Stimulated activated CD4-positive, alpha-beta T cell treated with anti-CD3 and anti-CD28 coated beads, Interleukin-15, amount 100 ng/mL, for 1 hour (primary cell): ENCODE results near the gene COG2.
"Not testable (repeated sequence)": the region's sequence is repeated elsewhere in the genome, so short reads cannot be mapped to it uniquely, and the experiment has no call there.

Experiments used
- DNase-seq, 2 donors: peaks; one replicate each; pipeline ENCODE4 v3.0.0-alpha.2; 2020; ENCODE audit warnings: low read depth in 1 of 2, low spot score in 1 of 2

Gene COG2

GRCh38 chr1:230713547-230713914 is 71.2 kb downstream of the COG2 start:
- DNase-seq = no peak

GRCh38 chr1:230713915-230714764 is 71.9 kb downstream of the COG2 start, which contains the start of gene AGT:
AGT (minus strand) TSS chr1:230714122; CDS start chr1:230710823, 3,299 bp downstream.
- no peak for DNase-seq

GRCh38 chr1:230715510-230715909 is 73.2 kb downstream of the COG2 start:
- no peak for DNase-seq

- not testable (repeated sequence) for DNase-seq
These were observed 74.2 kb downstream of the COG2 start for GRCh38 chr1:230716453-230716852.

GRCh38 chr1:230717251-230717650 is 75.0 kb downstream of the COG2 start:
- DNase-seq = no peak

GRCh38 chr1:230721849-230722522 is 79.7 kb downstream of the COG2 start:
- not testable (repeated sequence) for DNase-seq

- no peak for DNase-seq
These were observed 83.2 kb downstream of the COG2 start for GRCh38 chr1:230725256-230726012.

- no peak for DNase-seq
These were observed 86.6 kb downstream of the COG2 start for GRCh38 chr1:230728710-230729392.

GRCh38 chr1:230730977-230731376 is 88.7 kb downstream of the COG2 start:
- no peak for DNase-seq

GRCh38 chr1:230735447-230735846 is 93.2 kb downstream of the COG2 start:
- no peak for DNase-seq

GRCh38 chr1:230737622-230738262 is 95.5 kb downstream of the COG2 start:
- DNase-seq = no peak

- DNase-seq = no peak
These were observed 97.4 kb downstream of the COG2 start for GRCh38 chr1:230739564-230740290.
